Sigmoid colon (tissue), 4 donors: ENCODE data around the gene ANGEL2.

Source experiments
- EP300 ChIP-seq, 4 donors: sonication (generic); formaldehyde crosslinking; IDR thresholded peaks; one replicate each; pipeline ENCODE4 v1.6.1; 2017; ENCODE audit warnings: antibody characterized with exemption in 4 of 4
- TF ChIP-seq, protein P1 (sequence below), 4 experiments: fragments of 450-650 bp in 3 of 4; fragments of 200-600 bp in 1 of 4; IDR thresholded peaks; one replicate each; pipeline ENCODE4 v1.5.1; 2016 to 2019; ENCODE audit warnings: antibody characterized with exemption in 4 of 4, mild to moderate bottlenecking in 3 of 4, moderate library complexity in 2 of 4

DNA sequence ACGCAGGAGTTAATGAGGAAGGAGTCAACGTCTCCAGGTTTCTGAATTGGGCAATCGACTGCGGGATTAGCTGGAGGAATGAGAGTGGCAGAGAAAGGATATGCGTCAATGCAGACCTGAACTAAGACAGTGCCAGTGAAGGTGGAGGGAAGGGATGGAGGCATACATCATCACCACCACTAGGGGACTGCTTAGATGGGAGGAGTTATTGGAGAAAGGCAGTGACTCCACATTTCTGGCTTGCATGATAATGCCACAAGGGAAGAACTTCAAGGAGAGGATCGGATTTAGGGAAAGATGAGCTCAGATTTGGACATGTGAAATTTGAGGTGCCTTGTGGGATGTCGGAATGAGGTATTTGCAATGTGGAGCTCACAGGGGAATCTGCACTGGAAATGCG, 47.9 kb downstream of the ANGEL2 start:
- TF ChIP-seq, protein P1, sequence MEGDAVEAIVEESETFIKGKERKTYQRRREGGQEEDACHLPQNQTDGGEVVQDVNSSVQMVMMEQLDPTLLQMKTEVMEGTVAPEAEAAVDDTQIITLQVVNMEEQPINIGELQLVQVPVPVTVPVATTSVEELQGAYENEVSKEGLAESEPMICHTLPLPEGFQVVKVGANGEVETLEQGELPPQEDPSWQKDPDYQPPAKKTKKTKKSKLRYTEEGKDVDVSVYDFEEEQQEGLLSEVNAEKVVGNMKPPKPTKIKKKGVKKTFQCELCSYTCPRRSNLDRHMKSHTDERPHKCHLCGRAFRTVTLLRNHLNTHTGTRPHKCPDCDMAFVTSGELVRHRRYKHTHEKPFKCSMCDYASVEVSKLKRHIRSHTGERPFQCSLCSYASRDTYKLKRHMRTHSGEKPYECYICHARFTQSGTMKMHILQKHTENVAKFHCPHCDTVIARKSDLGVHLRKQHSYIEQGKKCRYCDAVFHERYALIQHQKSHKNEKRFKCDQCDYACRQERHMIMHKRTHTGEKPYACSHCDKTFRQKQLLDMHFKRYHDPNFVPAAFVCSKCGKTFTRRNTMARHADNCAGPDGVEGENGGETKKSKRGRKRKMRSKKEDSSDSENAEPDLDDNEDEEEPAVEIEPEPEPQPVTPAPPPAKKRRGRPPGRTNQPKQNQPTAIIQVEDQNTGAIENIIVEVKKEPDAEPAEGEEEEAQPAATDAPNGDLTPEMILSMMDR (IDR thresholded peaks at IDR 0.05), result no peak
- TF ChIP-seq EP300 (IDR thresholded peaks at IDR 0.05), result no peak
